KMS-11 (cell line): Measurements from ENCODE around the gene ABTB1.

Experiments used
- H2AFZ ChIP-seq: fragments of 200-600 bp; sonication (generic); 2 replicates; pipeline ENCODE4 v1.6.1; 2016; ENCODE audit warnings: antibody characterized with exemption, mixed run types, low read depth
- H3K27ac ChIP-seq: fragments of 200-600 bp; sonication (generic); 2 replicates; pipeline ENCODE4 v1.6.1; 2016; ENCODE audit warnings: mild to moderate bottlenecking, mixed run types
- H3K27me3 ChIP-seq: fragments of 200-600 bp; sonication (generic); 2 replicates; pipeline ENCODE4 v1.6.1; 2017; ENCODE audit warnings: mild to moderate bottlenecking, low read depth, mixed run types, moderate library complexity; ENCODE audit not compliant: insufficient read depth
- H3K36me3 ChIP-seq: fragments of 200-600 bp; sonication (generic); 2 replicates; pipeline ENCODE4 v1.6.1; 2017; ENCODE audit warnings: mild to moderate bottlenecking, mixed run types; ENCODE audit not compliant: insufficient read depth
- H3K4me1 ChIP-seq: fragments of 200-600 bp; sonication (generic); 2 replicates; pipeline ENCODE4 v1.6.1; 2016; ENCODE audit warnings: mild to moderate bottlenecking, low read depth, mixed run types; ENCODE audit not compliant: poor library complexity, severe bottlenecking
- H3K4me2 ChIP-seq: fragments of 200-600 bp; sonication (generic); 2 replicates; pipeline ENCODE4 v1.7.0; 2016; ENCODE audit warnings: mild to moderate bottlenecking, mixed run types
- H3K4me3 ChIP-seq: fragments of 200-600 bp; sonication (generic); IDR thresholded peaks from 2 replicates; pipeline ENCODE4 v1.6.1; 2017; ENCODE audit warnings: low read depth, low read length, mixed read lengths; ENCODE audit not compliant: insufficient read depth
- H3K79me2 ChIP-seq: fragments of 200-600 bp; sonication (generic); 2 replicates; pipeline ENCODE4 v1.6.1; 2016; ENCODE audit warnings: low read depth, mixed run types; ENCODE audit not compliant: insufficient read depth
- H3K9ac ChIP-seq: fragments of 200-600 bp; sonication (generic); 2 replicates; pipeline ENCODE4 v1.6.1; 2016; ENCODE audit warnings: mild to moderate bottlenecking, mixed run types
- H4K20me1 ChIP-seq: fragments of 200-600 bp; sonication (generic); 2 replicates; pipeline ENCODE4 v1.6.1; 2016; ENCODE audit warnings: mild to moderate bottlenecking, mixed run types; ENCODE audit not compliant: insufficient read depth
- CTCF ChIP-seq: fragments of 200-600 bp; sonication (generic); conservative IDR thresholded peaks from 2 replicates; pipeline ENCODE4 v1.6.1; 2017; ENCODE audit warnings: low read depth, mild to moderate bottlenecking, antibody characterized with exemption, low read length, moderate library complexity, mixed read lengths

ABTB1 gene

GRCh38 chr3:127720985-127721935, 48.5 kb downstream of the ABTB1 start:
- no peak overlapping the region for H3K4me3 ChIP-seq
- no peaks in the 10 kb centered on the region for H3K27me3 ChIP-seq
- H3K27ac ChIP-seq = no peak overlapping the region
- no peak for TF ChIP-seq CTCF
- H3K4me2 ChIP-seq = no peak overlapping the region
- no peak overlapping the region for H2AFZ ChIP-seq
- H3K9ac ChIP-seq = no peak overlapping the region
- H3K4me1 ChIP-seq = peaks cover 31% of the 10 kb centered on the region
- no peaks in the 10 kb centered on the region for H4K20me1 ChIP-seq
- no peaks in the 10 kb centered on the region for H3K36me3 ChIP-seq
- no peaks in the 10 kb centered on the region for H3K79me2 ChIP-seq

- Histone ChIP-seq H4K20me1 (no peaks in the 10 kb centered on the region), H3K4me2 (no peak overlapping the region), H3K27ac (no peak overlapping the region), H3K4me1 (peaks cover 21% of the 10 kb centered on the region), H3K9ac (no peak overlapping the region), H3K27me3 (no peaks in the 10 kb centered on the region), H3K79me2 (no peaks in the 10 kb centered on the region), H3K4me3 (no peak overlapping the region), H2AFZ (no peak overlapping the region), H3K36me3 (no peaks in the 10 kb centered on the region)
- no peak for TF ChIP-seq CTCF
Measured at GRCh38 chr3:127722091-127722784, 49.5 kb downstream of the ABTB1 start.

DNA sequence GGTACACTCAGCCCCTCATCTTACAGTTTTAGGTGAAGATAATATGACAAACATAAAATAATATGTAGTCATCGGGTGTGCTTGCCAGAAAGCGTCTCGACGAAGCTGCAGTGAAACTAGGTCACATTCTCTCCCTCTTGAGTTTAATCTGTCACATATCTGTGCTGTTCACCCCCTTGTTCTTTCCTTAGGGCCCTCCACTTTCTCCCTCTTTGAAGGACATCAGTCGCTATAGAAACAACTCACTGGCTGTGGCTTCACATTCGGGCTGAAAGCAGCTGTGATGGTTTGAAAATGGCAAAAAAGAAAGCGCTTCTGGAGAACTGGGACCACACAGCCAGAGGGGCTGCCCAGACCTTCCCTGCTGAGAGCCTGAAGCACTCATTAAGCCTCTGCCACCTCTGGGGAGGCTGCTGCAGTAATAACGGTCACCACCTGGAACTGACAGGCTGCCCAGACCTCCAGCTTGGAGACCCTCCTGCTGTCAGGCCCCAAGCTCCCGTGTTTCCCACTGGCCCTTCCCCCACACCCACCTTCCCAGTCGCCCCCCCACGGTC, 50.3 kb downstream of the ABTB1 start:
- H3K27ac ChIP-seq = no peak overlapping the region

DNA sequence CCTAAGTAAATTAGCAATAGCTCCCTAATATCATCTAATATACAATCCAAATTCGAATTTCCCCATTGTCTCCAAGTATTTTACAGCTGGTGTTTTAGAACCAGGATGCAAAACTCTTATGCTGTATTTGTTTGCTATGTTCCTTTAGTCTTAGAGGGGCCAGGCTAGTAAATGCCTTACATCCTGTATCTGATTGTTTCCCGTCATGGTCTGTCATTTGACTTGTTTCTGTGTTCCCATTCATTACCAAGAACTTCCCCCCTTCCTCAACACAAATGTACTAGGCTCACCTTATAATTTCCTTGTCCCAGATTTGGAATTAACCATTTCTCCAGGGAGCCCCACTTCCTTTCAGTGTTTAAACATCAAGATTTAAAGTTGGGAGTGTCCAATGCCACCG, 54.1 kb downstream of the ABTB1 start:
- no peaks in the 10 kb centered on the region for H3K4me1 ChIP-seq
- no peaks in the 10 kb centered on the region for H3K79me2 ChIP-seq
- H3K27ac ChIP-seq = no peak overlapping the region
- H3K36me3 ChIP-seq = no peaks in the 10 kb centered on the region
- no peak overlapping the region for H3K4me3 ChIP-seq
- no peaks in the 10 kb centered on the region for H3K27me3 ChIP-seq
- no peaks in the 10 kb centered on the region for H4K20me1 ChIP-seq
- no peak overlapping the region for H2AFZ ChIP-seq
- no peak overlapping the region for H3K4me2 ChIP-seq
- no peak for TF ChIP-seq CTCF
- H3K9ac ChIP-seq = no peak overlapping the region

More for the DNA sequence above, 50.3 kb downstream of the ABTB1 start:
- no peak overlapping the region for H3K9ac ChIP-seq
- H3K4me2 ChIP-seq = no peak overlapping the region
- no peak overlapping the region for H3K4me3 ChIP-seq
- H3K79me2 ChIP-seq = no peaks in the 10 kb centered on the region
- H4K20me1 ChIP-seq = no peaks in the 10 kb centered on the region
- H3K4me1 ChIP-seq = peaks cover 13% of the 10 kb centered on the region
- H2AFZ ChIP-seq = no peak overlapping the region
- no peaks in the 10 kb centered on the region for H3K27me3 ChIP-seq
- TF ChIP-seq CTCF = no peak
- no peaks in the 10 kb centered on the region for H3K36me3 ChIP-seq
